Myocyte (in vitro differentiated cells): ENCODE data around the gene SNAP25. TPM values are rescaled to one million over a fixed set of nuclear protein-coding genes. Genes with fewer than 3 reads are reported as not detected.

ENCODE experiments used
- DNase-seq: peaks from one replicate; pipeline ENCODE4 v3.0.0-alpha.2; 2012; ENCODE audit warnings: low read depth
- total RNA-seq: library from RNA; depleted of rRNA; stranded (reverse); fragments of >200 nt; gene quantifications from 2 replicates; pipeline ENCODE4 v1.2.3, GENCODE V29; 2014

The SNAP25 gene
- total RNA-seq, 1 donor from 2014 or later = 0.64 TPM

DNA sequence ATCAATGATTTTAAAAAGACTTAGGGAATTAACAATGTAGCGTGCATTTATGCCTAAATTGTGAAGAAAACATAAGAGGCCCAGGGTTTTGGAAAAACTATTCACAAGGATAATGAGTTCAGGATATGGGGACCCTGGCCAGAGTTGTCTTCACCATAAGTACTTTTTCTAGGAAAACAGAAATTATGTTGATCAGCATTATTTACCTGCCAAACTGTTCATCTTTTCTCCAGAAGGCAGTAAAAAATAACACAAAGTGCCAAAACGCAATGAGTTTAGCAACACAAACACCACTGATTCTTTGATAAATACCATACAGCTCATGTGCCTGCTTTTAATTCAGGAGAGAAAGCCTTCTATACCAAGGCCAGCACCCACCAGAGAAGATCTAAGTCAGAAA lies 43.1 kb downstream of the SNAP25 start:
- DNase-seq = no peak

DNA sequence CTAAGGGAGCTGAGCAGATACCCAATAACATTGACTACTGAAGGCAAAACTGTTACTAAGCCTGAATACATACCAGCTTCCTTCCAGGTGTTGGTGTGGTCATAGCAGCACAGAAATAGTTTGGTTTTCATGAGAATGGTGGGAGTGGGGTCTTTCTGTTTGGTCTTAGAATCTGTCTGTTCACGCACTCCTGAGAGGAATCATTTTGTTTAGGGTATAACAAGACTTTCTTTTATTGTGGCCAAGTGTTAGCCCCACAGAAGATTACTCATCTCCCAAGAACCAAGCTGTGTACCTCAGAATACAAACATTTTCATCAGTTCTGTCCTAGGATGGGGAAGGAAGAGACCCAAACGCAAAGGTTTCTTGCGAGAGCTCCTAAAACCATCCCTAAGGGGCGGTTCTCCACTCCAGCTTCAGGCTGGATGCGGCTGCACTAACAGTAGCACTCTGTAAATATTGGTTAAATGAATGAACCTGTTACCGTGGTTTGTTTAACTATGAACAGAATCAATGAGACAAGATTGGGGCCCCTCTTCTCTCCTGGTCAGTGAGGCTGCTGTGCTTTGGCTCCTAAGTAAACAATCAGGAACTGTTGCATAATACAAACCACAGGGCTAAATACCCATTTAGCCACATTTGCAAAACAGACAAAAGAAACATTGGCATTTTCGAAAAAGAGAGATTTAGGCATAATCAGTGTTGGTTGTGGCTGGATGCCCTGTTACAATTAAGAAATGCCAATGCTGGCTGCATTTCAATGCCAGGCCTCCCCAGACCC lies 44.9 kb downstream of the SNAP25 start:
- no peak for DNase-seq

- no peak for DNase-seq
Measured at GRCh38 chr20:10264166-10264558, 45.5 kb downstream of the SNAP25 start.

DNA sequence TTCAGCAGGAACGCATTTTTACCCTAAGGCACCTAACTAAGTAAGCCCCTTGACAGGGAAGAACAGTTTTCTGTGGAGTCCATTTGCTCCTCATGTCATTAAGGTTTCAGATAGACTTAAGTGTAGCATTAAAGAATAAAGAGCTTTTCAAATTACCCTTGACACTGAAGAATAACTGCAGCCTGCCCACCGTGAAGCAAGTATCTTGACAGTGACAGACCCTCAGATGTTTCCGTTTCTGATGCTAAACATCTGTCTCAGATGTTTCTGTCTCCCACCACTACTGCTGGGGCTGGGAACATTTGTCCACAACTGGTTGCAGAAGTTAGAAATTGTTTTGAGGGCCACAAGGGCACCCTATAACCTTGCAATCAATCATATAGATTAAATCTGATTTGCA lies 50.0 kb downstream of the SNAP25 start:
- DNase-seq = no peak

- no peak for DNase-seq
Measured at GRCh38 chr20:10270630-10271029, 52.0 kb downstream of the SNAP25 start.

DNA sequence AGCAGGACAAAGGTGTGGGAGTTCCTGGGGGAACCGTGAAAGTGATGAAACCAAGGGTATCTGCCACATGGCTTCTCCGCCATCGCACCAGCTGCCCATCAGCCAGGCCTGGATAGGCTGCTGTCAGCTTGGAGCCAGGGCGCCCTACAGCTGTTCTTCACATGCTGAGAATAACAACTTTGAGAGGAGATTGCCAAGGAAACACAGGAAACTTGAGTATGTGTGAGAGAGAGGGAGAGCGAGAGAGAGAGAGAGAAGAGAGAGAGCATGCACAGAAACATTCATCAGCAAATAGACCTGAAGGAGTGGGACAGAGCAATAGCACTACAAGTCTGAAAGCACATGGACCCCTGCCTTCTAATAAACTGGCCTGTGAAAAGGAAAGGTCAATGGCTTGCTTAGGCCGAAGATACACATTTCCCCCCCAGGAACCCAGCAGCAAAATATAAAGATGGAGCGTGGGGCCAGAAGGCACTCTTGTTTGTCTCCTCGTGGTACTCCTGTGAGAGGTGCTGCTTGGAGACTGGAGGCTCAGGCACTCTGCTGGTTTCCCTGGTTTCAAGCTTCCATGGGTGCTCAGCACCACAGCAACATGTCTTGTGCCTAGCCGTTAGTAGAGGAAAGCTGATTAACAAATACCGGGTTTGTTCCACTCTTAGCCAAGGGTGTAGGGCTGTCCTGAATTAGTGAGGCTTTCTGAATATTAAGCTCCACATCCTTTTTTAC lies 53.0 kb downstream of the SNAP25 start:
- peak; percentile 71 for DNase-seq

DNA sequence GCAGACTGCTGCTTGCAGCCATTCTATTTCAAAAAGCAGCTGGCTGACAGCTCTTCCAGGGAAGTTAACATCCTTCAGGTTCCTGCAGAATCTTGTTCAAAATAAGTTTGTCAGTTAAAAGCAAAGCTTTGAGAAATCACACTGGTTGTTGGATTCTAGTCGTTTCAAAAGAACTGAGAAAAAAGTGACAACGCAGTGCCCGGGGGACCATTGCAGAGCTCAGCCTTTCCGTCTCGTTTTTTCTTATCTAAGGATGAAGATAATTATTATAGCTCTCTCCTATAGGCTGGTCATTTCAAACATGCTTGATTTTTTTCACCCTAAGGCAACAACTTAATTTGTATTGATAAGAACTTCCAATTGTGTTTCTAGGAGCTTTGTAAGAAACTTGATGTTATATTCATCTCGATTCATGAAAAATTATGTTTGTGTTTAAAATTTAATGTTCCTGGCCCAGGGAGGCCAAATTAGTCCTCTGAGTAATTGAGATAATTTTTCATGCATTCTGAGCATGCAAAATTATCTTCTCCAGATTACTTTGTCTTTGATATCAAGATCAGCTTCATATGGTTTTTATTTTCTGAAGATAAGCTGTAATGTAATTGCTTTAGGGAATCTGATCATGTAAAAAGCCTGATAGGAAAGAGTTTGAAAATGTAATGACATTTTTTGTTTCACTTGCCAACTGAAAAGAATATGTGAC lies 58.4 kb downstream of the SNAP25 start:
- no peak for DNase-seq

DNA sequence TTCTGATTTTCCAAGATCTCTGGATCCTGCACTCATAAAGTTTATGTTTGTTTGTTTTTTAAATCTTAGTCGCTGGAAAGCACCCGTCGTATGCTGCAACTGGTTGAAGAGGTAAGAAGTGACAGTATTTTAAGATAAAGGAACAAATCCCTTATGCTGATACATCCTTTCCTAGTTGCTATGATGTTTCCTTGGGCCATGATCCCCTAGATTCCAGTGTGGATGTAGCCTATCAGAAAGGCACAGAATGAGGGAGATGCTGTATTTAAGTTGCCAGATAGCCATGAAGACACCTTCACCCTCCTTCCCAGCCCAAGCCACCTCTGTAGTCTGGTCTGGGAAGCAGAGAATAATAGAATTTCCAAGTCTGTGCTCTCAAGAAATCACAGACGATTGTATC lies 59.0 kb downstream of the SNAP25 start:
- DNase-seq = no peak

- DNase-seq = no peak
Measured at GRCh38 chr20:10278412-10278811, 59.8 kb downstream of the SNAP25 start.

DNA sequence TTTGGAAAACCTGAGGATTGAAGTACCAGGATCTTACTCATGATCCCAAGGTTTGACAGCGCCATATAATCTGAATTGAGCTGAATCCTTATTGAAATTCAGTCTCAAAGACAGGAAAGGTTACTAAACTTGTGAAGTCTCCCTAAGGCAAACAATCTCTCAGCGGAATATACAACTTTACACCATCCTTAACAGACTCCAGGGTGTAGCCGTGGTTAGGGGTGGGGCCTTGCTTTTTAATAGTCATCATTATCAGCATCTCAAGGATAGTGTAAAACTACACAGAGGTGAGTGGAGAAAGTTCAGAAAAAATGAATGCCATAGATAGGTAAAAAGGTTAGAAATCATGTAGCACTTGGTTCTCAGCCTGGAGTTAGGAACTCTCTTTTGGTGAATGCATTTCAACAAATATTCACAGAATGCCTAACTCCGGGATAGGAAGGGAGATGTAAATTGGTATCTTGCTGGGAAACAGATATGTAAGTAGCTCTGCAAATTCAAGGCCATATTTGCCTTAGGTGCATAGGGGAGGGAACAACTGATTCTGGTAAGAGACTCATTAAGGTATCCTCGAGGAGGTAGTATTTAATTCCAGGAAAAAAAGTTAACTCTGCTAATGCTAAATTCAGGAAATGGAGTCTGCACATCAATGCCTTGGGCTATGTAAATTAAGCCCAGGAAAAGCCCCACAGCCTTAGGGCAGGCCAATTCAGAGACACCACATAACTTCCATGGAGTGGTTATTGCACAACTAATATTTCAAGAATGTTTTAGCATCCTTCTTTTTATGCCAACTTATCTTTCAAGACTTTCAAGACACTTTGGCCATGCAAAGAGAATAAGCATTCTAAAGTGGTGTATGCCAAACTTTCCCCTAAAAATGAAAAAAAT lies 61.6 kb downstream of the SNAP25 start:
- DNase-seq = no peak

GRCh38 chr20:10281911-10282310 lies 63.3 kb downstream of the SNAP25 start:
- no peak for DNase-seq

- peak; percentile 22 for DNase-seq
Measured at GRCh38 chr20:10282979-10283456, 64.4 kb downstream of the SNAP25 start.

DNA sequence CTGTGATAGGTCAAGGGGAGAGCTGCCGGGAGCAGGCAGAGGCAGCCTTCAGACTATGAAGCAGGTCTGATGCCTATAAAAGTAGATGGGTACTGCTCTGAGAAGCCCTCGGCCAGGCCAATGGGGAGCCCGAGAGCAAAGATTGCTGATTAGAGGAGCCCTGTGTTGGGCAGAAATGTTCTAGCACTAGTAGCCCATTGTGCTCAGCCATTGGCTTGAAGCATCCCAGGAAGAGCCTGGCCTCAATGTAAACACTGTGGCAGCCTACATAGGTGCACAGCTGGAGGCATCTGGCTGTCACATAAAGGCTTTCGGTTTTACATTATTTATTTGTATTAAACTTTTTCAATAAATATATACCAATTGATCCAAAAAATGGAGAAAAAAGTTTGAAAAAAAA lies 67.7 kb downstream of the SNAP25 start:
- DNase-seq = no peak

- DNase-seq = no peak
Measured at GRCh38 chr20:10288421-10288820, 69.8 kb downstream of the SNAP25 start.

DNA sequence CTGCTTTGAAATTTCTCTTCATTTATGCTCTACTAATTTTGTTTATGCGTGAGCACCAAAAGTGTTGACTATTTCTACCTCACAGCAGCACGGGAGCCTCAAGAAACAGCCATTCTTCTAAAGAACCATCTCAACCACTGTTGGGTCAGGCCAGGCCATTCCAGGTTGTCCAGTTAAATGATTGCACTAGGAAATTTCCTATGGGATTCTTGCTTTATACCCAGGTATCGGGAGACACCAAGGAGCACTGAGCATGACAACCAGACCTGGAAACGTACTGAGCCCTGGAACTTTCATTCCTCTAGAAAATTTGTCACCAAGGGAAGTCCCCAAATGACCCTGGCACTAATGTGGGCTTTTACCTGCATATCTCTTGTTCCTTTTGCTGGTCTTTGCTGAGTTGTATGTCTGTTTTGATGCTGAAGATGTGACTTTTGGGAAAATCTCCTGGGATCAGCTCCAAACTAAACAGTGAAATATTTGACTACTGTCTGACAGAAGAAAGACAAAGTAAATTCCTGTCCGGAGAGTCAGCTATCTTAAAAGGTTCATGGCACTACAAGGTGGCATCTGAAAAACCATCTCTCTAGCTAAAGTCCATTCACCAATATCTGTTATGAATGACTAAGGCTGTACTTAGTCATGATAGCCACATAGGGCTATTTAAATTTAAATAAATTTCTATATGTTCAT lies 70.5 kb downstream of the SNAP25 start:
- DNase-seq = no peak

DNA sequence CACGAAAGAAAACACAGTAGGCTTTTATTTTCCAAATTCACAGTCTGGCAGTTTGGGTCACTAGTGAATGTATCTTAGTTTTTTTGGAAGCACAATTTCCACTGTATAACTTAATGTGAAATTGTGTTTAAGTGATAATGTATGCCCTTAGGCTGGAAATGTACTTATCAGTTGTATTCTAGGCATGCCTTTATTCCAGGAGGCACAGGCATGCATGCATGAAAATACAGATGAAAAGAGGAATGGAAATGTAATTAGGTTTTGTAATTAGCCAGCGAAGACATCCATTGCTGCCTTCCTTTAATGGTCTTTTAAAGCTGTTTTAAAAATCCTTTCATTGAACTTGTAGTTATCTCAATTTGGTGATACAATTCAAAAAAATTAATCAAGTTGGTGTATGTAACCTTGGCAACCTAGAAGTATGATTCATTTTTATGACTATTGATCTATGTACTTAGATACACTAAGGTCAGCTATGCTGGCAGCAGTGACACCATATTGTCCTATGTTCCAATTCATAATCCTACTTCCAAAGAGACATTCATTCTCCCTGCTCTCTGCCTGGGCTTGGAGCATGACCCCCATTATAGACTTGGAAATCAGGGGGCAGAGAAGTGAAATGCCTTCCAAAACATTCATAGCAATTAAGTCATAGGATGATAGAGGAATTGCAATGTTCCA lies 73.1 kb downstream of the SNAP25 start:
- DNase-seq = no peak

DNA sequence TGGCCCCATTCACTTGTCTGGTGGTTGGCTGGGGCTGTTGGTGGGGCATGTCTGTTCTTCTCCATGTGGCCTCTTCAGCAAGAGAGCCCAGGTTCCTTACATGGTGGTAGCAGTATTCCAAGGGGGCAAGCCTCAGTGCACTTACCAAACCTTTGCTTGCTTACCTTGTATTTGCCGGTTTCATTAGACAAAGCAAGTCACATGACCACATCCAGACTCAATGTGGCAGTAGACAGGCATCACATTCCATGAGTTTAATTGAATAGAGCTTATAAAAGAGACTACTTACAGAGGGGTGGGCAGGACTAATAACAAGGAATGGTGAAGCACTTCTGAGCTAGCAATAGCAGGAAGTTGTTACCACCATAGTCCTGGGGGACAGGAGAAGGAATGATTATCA lies 78.6 kb downstream of the SNAP25 start:
- DNase-seq = no peak

DNA sequence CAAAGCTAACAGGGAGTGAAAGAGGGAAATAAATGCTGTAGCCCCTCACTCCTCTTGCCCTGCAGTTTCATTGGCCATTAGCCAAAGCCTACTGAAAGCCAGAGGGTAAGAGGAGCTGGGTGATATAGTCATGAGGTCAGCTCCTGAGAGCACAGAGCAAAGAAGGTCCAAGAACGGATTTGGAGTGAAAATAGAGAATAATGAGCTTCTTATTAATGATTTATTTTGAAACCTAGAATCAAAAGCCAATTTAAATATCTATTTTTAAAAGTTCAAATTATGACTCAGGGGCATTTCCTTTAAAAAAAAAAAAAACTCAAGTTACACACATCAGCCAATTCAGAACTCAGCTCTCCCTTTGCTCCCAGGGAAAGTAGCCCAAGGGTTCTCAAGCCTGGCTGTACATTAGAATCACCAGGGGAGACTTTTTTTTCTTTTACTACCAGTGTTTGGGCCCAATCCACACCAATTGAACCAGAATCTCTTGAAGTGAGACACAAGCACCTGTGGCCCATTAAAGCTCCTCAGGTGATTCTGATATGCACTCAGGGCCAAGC lies 79.1 kb downstream of the SNAP25 start:
- no peak for DNase-seq
